Measurements from ENCODE around the gene RAP1A. TPM values are rescaled to one million over a fixed set of nuclear protein-coding genes. Genes with fewer than 3 reads are reported as not detected.

Gene RAP1A
- total and polyA plus RNA-seq, 4 donors = 14.2 to 31.4 (median 25.8) TPM

DNA sequence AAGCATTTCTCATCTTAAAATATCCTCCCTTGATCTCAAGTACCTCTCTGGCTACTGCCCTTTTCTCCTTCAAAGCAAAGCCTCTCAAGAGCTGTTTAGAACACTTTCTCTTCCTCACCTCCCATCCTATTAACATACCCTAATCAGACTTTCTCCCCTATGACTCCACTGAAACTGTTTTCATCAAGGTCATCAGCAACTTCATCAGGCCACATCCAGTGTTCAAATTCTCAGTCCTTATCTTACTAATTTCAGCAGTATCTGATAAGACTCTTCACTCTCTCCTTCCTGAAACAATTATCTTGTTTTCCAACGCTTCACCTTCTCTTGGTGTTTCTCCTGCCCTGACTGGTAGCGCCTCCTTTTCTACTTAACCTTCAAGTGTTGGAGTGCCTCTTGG, 1.5 kb upstream of the RAP1A start:
- H3K4me1 ChIP-seq (ENCODE audit: control insufficient read depth in 4 of 4, insufficient read depth in 4 of 4, low read length in 3 of 4) = peaks cover 3 to 32% (median 20%) of the 10 kb centered on the region in 4 donors
- H3K36me3 ChIP-seq (ENCODE audit: control insufficient read depth in 4 of 4, insufficient read depth in 3 of 4, low read depth in 1 of 4, low read length in 3 of 4) = no peaks in the 10 kb centered on the region
- H3K4me3 ChIP-seq (ENCODE audit: low read depth in 1 of 3, low read length in 3 of 3) = no peak overlapping the region
- H3K27me3 ChIP-seq (ENCODE audit: control insufficient read depth in 4 of 4, insufficient read depth in 4 of 4, low read length in 3 of 4) = no peaks in the 10 kb centered on the region
- WGBS = 92% methylated on average over 2 of the region's 2 CpGs
- H3K27ac ChIP-seq (ENCODE audit: low read depth in 1 of 2, low read length in 2 of 2) = no peak overlapping the region
- TF ChIP-seq YY1 (IDR thresholded peaks at IDR 0.05) (no peak), NR2F2 (IDR thresholded peaks at IDR 0.05) (no peak), SP1 (IDR thresholded peaks at IDR 0.05) (no peak), HNF4G (IDR thresholded peaks at IDR 0.05) (no peak), EGR1 (IDR thresholded peaks at IDR 0.05; ENCODE audit: low read depth in 2 of 2) (no peak), JUND (IDR thresholded peaks at IDR 0.05) (no peak), CTCF (IDR thresholded peaks at IDR 0.05; ENCODE audit: low read depth, low read length, missing input control) (no peak), TAF1 (conservative IDR thresholded peaks at IDR 0.05) (no peak), RXRA (IDR thresholded peaks at IDR 0.05) (no peak), FOXA1 (IDR thresholded peaks at IDR 0.05) (no peak), FOXA2 (IDR thresholded peaks at IDR 0.05) (no peak), REST (IDR thresholded peaks at IDR 0.05) (no peak), RAD21 (IDR thresholded peaks at IDR 0.05) (no peak), HNF4A (conservative IDR thresholded peaks at IDR 0.05) (no peak)
- TF ChIP-seq, protein P1, sequence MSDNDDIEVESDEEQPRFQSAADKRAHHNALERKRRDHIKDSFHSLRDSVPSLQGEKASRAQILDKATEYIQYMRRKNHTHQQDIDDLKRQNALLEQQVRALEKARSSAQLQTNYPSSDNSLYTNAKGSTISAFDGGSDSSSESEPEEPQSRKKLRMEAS (IDR thresholded peaks at IDR 0.05) = no peak
- TF ChIP-seq, protein P2, sequence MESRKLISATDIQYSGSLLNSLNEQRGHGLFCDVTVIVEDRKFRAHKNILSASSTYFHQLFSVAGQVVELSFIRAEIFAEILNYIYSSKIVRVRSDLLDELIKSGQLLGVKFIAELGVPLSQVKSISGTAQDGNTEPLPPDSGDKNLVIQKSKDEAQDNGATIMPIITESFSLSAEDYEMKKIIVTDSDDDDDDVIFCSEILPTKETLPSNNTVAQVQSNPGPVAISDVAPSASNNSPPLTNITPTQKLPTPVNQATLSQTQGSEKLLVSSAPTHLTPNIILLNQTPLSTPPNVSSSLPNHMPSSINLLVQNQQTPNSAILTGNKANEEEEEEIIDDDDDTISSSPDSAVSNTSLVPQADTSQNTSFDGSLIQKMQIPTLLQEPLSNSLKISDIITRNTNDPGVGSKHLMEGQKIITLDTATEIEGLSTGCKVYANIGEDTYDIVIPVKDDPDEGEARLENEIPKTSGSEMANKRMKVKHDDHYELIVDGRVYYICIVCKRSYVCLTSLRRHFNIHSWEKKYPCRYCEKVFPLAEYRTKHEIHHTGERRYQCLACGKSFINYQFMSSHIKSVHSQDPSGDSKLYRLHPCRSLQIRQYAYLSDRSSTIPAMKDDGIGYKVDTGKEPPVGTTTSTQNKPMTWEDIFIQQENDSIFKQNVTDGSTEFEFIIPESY (IDR thresholded peaks at IDR 0.05) = no peak
- no peak for DNase-seq (ENCODE audit: low spot score)
- no peaks in the 10 kb centered on the region for H3K9me3 ChIP-seq (ENCODE audit: control insufficient read depth in 4 of 4, low read length in 3 of 4)
- H3K9ac ChIP-seq (ENCODE audit: low read depth in 1 of 2, low read length in 2 of 2) = no peak overlapping the region

DNA sequence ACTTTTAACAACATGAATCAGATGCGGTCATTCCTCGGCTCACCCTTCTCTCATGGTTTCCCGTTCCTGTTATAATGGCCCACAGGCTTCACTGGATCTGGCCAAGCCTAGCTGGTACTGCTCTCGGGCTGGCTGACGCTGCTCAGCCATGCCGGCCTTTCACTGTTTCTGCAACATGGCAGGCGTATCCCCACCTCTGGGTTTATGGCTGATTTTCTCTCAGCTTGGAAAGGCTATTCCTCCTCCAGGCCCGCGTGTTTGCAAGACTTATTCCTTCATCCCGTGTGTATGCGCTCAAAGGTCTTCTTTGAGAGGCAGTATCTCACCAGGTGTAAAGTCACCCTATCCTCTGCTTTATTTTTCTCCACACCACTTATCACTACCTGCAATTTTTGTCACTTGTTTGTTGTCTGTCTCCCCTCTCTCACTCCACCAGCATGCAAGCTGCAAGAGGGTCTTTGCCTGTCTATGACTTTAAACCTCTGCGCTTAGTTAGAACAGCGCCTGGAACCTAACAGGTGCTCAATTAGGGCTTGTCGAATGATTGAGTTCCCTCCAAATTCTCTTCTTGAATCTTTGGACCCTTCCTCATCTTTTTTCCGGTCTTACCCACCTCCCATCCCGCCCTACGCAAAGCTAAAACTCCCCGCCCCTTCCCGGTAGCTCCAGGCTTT, 491 bp upstream of the RAP1A start:
- H3K4me3 ChIP-seq (ENCODE audit: low read depth in 1 of 3, low read length in 3 of 3) = peak overlapping the region; percentile 29 to 95 (median 36)

More for the DNA sequence above, 491 bp upstream of the RAP1A start:
- H3K27me3 ChIP-seq (ENCODE audit: control insufficient read depth in 4 of 4, insufficient read depth in 4 of 4, low read length in 3 of 4) = no peaks in the 10 kb centered on the region
- 51% methylated on average over 19 of the region's 19 CpGs for WGBS
- H3K9me3 ChIP-seq (ENCODE audit: control insufficient read depth in 4 of 4, low read length in 3 of 4) = no peaks in the 10 kb centered on the region
- H3K9ac ChIP-seq (ENCODE audit: low read depth in 1 of 2, low read length in 2 of 2) = peak overlapping the region in 1 of 2 donors; percentile 12
- H3K36me3 ChIP-seq (ENCODE audit: control insufficient read depth in 4 of 4, insufficient read depth in 3 of 4, low read depth in 1 of 4, low read length in 3 of 4) = no peaks in the 10 kb centered on the region
- H3K27ac ChIP-seq (ENCODE audit: low read depth in 1 of 2, low read length in 2 of 2) = peak overlapping the region; percentile 93 to 96
- peaks cover 5 to 32% (median 20%) of the 10 kb centered on the region in 4 donors for H3K4me1 ChIP-seq (ENCODE audit: control insufficient read depth in 4 of 4, insufficient read depth in 4 of 4, low read length in 3 of 4)
- DNase-seq (ENCODE audit: low spot score) = no peak
- TF ChIP-seq CTCF (IDR thresholded peaks at IDR 0.05; ENCODE audit: low read depth, low read length, missing input control) (no peak), NR2F2 (IDR thresholded peaks at IDR 0.05) (no peak), ATF3 (IDR thresholded peaks at IDR 0.05) (no peak), SP1 (IDR thresholded peaks at IDR 0.05) (no peak), FOXA2 (IDR thresholded peaks at IDR 0.05) (no peak), HNF4A (conservative IDR thresholded peaks at IDR 0.05) (peak in 1 of 2 donors; percentile 29), FOXA1 (IDR thresholded peaks at IDR 0.05) (no peak), RAD21 (IDR thresholded peaks at IDR 0.05) (peak in 1 of 2 donors; percentile 26), RXRA (IDR thresholded peaks at IDR 0.05) (no peak)

Measured in liver (tissue), 9 donors.